Measurements from ENCODE around the gene R3HCC1L. TPM values are rescaled to one million over a fixed set of nuclear protein-coding genes. Genes with fewer than 3 reads are reported as not detected.

Gene R3HCC1L
- total RNA-seq, 1 donor from 2014 or later = 18.7 TPM

- peaks cover 20% of the 10 kb centered on the region for H3K4me1 Mint-ChIP-seq (ENCODE audit: low read depth)
- H3K27ac Mint-ChIP-seq = no peak overlapping the region
- no peaks in the 10 kb centered on the region for H3K9me3 Mint-ChIP-seq (ENCODE audit: low read depth)
- no peak for DNase-seq (ENCODE audit: low spot score, unreplicated experiment)
- no peak overlapping the region for H3K4me3 Mint-ChIP-seq (ENCODE audit: low read depth)
- TF ChIP-seq, protein P1, sequence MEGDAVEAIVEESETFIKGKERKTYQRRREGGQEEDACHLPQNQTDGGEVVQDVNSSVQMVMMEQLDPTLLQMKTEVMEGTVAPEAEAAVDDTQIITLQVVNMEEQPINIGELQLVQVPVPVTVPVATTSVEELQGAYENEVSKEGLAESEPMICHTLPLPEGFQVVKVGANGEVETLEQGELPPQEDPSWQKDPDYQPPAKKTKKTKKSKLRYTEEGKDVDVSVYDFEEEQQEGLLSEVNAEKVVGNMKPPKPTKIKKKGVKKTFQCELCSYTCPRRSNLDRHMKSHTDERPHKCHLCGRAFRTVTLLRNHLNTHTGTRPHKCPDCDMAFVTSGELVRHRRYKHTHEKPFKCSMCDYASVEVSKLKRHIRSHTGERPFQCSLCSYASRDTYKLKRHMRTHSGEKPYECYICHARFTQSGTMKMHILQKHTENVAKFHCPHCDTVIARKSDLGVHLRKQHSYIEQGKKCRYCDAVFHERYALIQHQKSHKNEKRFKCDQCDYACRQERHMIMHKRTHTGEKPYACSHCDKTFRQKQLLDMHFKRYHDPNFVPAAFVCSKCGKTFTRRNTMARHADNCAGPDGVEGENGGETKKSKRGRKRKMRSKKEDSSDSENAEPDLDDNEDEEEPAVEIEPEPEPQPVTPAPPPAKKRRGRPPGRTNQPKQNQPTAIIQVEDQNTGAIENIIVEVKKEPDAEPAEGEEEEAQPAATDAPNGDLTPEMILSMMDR (IDR thresholded peaks at IDR 0.05; ENCODE audit: unreplicated experiment) = no peak
- no peaks in the 10 kb centered on the region for H3K36me3 Mint-ChIP-seq (ENCODE audit: insufficient read depth)
- H3K27me3 Mint-ChIP-seq = peaks cover 63% of the 10 kb centered on the region
Measured at GRCh38 chr10:98272656-98273055, 138.2 kb downstream of the R3HCC1L start.

- Mint-ChIP-seq H3K4me1 (ENCODE audit: low read depth) (peaks cover 18% of the 10 kb centered on the region), H3K27ac (no peak overlapping the region), H3K36me3 (ENCODE audit: insufficient read depth) (no peaks in the 10 kb centered on the region), H3K27me3 (peaks cover 60% of the 10 kb centered on the region), H3K9me3 (ENCODE audit: low read depth) (no peaks in the 10 kb centered on the region), H3K4me3 (ENCODE audit: low read depth) (no peak overlapping the region)
- TF ChIP-seq, protein P1 (IDR thresholded peaks at IDR 0.05; ENCODE audit: unreplicated experiment) = no peak
- no peak for DNase-seq (ENCODE audit: low spot score, unreplicated experiment)
Measured at GRCh38 chr10:98273057-98273850, 138.8 kb downstream of the R3HCC1L start.

- no peaks in the 10 kb centered on the region for H3K9me3 Mint-ChIP-seq (ENCODE audit: low read depth)
- no peak overlapping the region for H3K4me3 Mint-ChIP-seq (ENCODE audit: low read depth)
- no peak for DNase-seq (ENCODE audit: low spot score, unreplicated experiment)
- peaks cover 54% of the 10 kb centered on the region for H3K27me3 Mint-ChIP-seq
- TF ChIP-seq, protein P1 (IDR thresholded peaks at IDR 0.05; ENCODE audit: unreplicated experiment) = no peak
- H3K36me3 Mint-ChIP-seq (ENCODE audit: insufficient read depth) = no peaks in the 10 kb centered on the region
- no peak overlapping the region for H3K27ac Mint-ChIP-seq
- H3K4me1 Mint-ChIP-seq (ENCODE audit: low read depth) = peaks cover 10% of the 10 kb centered on the region
Measured at GRCh38 chr10:98274562-98274961, 140.1 kb downstream of the R3HCC1L start.

DNA sequence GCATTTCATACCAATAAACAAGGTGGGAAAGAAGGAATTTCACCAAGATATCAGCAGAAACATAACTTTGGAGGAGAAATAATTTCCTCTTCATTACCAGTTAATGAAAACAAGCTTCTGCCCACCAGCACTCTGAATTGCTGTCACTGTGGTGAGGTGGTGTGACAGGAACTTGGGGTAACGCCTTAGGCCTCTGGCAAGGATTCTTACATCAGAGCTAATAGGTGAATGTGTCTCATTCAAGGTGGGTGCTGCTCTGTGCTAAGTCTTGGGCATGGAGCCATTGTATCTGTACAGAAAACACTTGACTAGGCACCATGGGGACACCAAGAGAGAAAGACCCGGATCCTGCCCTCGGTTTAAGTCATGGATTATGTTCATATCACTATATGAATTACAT, 141.9 kb downstream of the R3HCC1L start:
- Mint-ChIP-seq H3K36me3 (ENCODE audit: insufficient read depth) (no peaks in the 10 kb centered on the region), H3K4me1 (ENCODE audit: low read depth) (peaks cover 1% of the 10 kb centered on the region), H3K27ac (no peak overlapping the region), H3K27me3 (peaks cover 48% of the 10 kb centered on the region), H3K9me3 (ENCODE audit: low read depth) (no peaks in the 10 kb centered on the region), H3K4me3 (ENCODE audit: low read depth) (no peak overlapping the region)
- TF ChIP-seq, protein P1 (IDR thresholded peaks at IDR 0.05; ENCODE audit: unreplicated experiment) = no peak
- no peak for DNase-seq (ENCODE audit: low spot score, unreplicated experiment)

GRCh38 chr10:98285416-98285815, 151.0 kb downstream of the R3HCC1L start:
- Mint-ChIP-seq H3K36me3 (ENCODE audit: insufficient read depth) (no peaks in the 10 kb centered on the region), H3K27ac (no peak overlapping the region), H3K9me3 (ENCODE audit: low read depth) (no peaks in the 10 kb centered on the region), H3K4me1 (ENCODE audit: low read depth) (no peaks in the 10 kb centered on the region), H3K27me3 (peaks cover 26% of the 10 kb centered on the region), H3K4me3 (ENCODE audit: low read depth) (no peak overlapping the region)
- DNase-seq (ENCODE audit: low spot score, unreplicated experiment) = no peak
- TF ChIP-seq, protein P1 (IDR thresholded peaks at IDR 0.05; ENCODE audit: unreplicated experiment) = no peak
